ENCODE data around the gene TEX26. TPM values are rescaled to one million over a fixed set of nuclear protein-coding genes. Genes with fewer than 3 reads are reported as not detected.

TEX26 gene
- total RNA-seq, 2 experiments from 2014 or later: not detected

DNA sequence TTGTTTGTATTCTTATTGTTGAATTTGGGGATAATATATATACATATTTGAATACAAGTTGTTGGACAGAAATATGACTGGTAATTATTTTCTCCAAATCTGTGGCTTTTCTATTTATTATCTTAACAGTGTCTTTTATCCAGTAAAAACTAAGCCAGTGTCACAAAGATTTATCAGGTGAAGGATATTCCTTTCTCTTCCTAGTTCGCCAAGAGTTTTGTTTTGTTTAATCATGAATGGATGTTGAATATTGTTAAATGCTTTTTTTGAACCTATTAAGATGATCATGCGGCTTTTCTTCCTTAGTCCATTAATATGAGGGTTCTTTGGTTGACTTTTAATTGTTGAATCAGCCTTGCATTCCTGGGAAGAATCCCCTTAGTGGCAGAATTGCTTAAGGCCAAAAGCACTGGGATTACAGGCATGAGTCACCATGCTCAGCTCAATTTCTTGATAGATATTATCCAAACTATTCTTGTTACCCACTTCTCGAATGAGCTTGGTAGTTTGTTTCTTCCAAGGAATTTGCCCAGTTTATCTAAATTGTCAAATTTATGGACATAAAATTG, 53.3 kb downstream of the TEX26 start:
- DNase-seq (ENCODE audit: low spot score): no peak
- TF ChIP-seq, protein P1, sequence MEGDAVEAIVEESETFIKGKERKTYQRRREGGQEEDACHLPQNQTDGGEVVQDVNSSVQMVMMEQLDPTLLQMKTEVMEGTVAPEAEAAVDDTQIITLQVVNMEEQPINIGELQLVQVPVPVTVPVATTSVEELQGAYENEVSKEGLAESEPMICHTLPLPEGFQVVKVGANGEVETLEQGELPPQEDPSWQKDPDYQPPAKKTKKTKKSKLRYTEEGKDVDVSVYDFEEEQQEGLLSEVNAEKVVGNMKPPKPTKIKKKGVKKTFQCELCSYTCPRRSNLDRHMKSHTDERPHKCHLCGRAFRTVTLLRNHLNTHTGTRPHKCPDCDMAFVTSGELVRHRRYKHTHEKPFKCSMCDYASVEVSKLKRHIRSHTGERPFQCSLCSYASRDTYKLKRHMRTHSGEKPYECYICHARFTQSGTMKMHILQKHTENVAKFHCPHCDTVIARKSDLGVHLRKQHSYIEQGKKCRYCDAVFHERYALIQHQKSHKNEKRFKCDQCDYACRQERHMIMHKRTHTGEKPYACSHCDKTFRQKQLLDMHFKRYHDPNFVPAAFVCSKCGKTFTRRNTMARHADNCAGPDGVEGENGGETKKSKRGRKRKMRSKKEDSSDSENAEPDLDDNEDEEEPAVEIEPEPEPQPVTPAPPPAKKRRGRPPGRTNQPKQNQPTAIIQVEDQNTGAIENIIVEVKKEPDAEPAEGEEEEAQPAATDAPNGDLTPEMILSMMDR (conservative IDR thresholded peaks at IDR 0.05; ENCODE audit: low read length): no peak
- no peak for TF ChIP-seq EZH2phosphoT487 (IDR thresholded peaks at IDR 0.05; ENCODE audit: borderline replicate concordance, low read depth, low read length)
- H3K4me3 ChIP-seq (ENCODE audit: low read depth, low read length, poor library complexity, severe bottlenecking): no peak overlapping the region
- ChIA-PET POLR2A (interaction anchor here (1.2 kb wide), 1 partner anchor 11 kb away, joined by 4 read pairs; no protein-coding TSS in a partner anchor), CTCF (ENCODE audit: unreplicated experiment) (no interaction called here)
- no peaks in the 10 kb centered on the region for H3K9me2 ChIP-seq (ENCODE audit: insufficient read depth, low read length)
- no peaks in the 10 kb centered on the region for H4K20me1 ChIP-seq (ENCODE audit: insufficient read depth, low read length)
- no peak overlapping the region for H3K27ac ChIP-seq (ENCODE audit: low read depth, low read length, poor library complexity, severe bottlenecking)
- no TSS peak for BruUV-seq (replicated peaks)
- no peaks in the 10 kb centered on the region for H3K36me3 ChIP-seq (ENCODE audit: insufficient read depth, low read length)
- intact Hi-C loops (cut with micrococcal nuclease; ENCODE audit: unreplicated experiment): no loop called here
- no peaks in the 10 kb centered on the region for H3K4me1 ChIP-seq (ENCODE audit: insufficient read depth, low read length, poor library complexity, severe bottlenecking)
- no peaks in the 10 kb centered on the region for H3K9me3 ChIP-seq (ENCODE audit: low read length)
- H2AFZ ChIP-seq (ENCODE audit: low read length): no peak overlapping the region
- H3K4me2 ChIP-seq (ENCODE audit: low read length): no peak overlapping the region
- H3K79me2 ChIP-seq (ENCODE audit: insufficient read depth, low read depth, low read length): no peaks in the 10 kb centered on the region

DNA sequence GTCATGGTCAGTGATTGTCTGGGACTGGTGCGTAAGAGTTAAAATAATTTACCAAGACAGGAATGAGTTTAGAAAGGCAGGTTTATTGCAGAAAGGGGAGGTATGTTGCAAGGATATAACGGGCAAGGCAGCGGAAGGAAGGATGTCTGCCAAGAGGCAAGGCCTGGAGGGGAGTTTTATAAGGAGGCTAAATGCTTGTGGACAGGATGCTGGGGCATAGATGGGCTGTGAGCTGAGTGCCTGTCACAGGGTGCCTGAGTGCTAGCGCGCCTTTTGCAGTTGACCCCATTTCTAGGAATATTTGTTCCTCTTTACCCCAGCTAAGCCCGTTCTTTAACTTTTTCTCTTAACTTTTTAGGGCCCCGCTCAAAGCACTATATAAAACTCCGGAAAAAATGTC, 58.7 kb downstream of the TEX26 start:
- BruUV-seq (replicated peaks): no TSS peak
- TF ChIP-seq, protein P1 (conservative IDR thresholded peaks at IDR 0.05; ENCODE audit: low read length): no peak
- no peak for TF ChIP-seq EZH2phosphoT487 (IDR thresholded peaks at IDR 0.05; ENCODE audit: borderline replicate concordance, low read depth, low read length)
- no peak for DNase-seq (ENCODE audit: low spot score)

DNA sequence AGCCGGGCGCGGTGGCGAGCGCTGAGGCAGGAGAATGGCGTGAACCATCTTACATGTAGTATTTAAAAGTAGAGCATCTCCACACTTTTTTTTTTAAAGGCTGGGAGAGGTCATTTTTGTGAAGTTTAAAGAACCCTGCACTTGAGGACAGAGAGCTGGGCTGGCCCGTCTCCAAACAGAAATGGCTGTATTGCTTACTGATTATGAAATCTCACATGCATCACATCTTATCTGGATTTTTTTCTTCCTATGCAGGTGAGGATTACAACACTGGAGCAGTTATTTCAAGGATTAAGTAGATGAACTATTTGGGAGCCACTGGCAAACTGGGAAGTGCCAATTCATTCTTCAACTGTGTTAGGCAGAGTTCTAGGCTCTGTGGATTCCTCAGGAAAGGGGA, 59.5 kb downstream of the TEX26 start:
- CTCF ChIA-PET (ENCODE audit: unreplicated experiment): no interaction called here
- Histone ChIP-seq H4K20me1 (ENCODE audit: insufficient read depth, low read length) (no peaks in the 10 kb centered on the region), H3K36me3 (ENCODE audit: insufficient read depth, low read length) (no peaks in the 10 kb centered on the region), H3K4me3 (ENCODE audit: low read depth, low read length, poor library complexity, severe bottlenecking) (no peak overlapping the region), H3K79me2 (ENCODE audit: insufficient read depth, low read depth, low read length) (no peaks in the 10 kb centered on the region), H2AFZ (ENCODE audit: low read length) (no peak overlapping the region), H3K4me1 (ENCODE audit: insufficient read depth, low read length, poor library complexity, severe bottlenecking) (no peaks in the 10 kb centered on the region), H3K9me2 (ENCODE audit: insufficient read depth, low read length) (no peaks in the 10 kb centered on the region), H3K27ac (ENCODE audit: low read depth, low read length, poor library complexity, severe bottlenecking) (no peak overlapping the region), H3K4me2 (ENCODE audit: low read length) (no peak overlapping the region), H3K9me3 (ENCODE audit: low read length) (no peaks in the 10 kb centered on the region)
- TF ChIP-seq, protein P1 (conservative IDR thresholded peaks at IDR 0.05; ENCODE audit: low read length): no peak
- no peak for TF ChIP-seq EZH2phosphoT487 (IDR thresholded peaks at IDR 0.05; ENCODE audit: borderline replicate concordance, low read depth, low read length)
- no TSS peak for BruUV-seq (replicated peaks)
- intact Hi-C loops (cut with micrococcal nuclease; ENCODE audit: unreplicated experiment): no loop called here
- POLR2A ChIA-PET: no interaction called here
- DNase-seq (ENCODE audit: low spot score): no peak

More for the DNA sequence above, 58.7 kb downstream of the TEX26 start:
- intact Hi-C loops (cut with micrococcal nuclease; ENCODE audit: unreplicated experiment): no loop called here
- no peaks in the 10 kb centered on the region for H4K20me1 ChIP-seq (ENCODE audit: insufficient read depth, low read length)
- no peaks in the 10 kb centered on the region for H3K9me2 ChIP-seq (ENCODE audit: insufficient read depth, low read length)
- H3K36me3 ChIP-seq (ENCODE audit: insufficient read depth, low read length): no peaks in the 10 kb centered on the region
- H3K79me2 ChIP-seq (ENCODE audit: insufficient read depth, low read depth, low read length): no peaks in the 10 kb centered on the region
- ChIA-PET POLR2A (no interaction called here), CTCF (ENCODE audit: unreplicated experiment) (no interaction called here)
- no peak overlapping the region for H3K27ac ChIP-seq (ENCODE audit: low read depth, low read length, poor library complexity, severe bottlenecking)
- no peak overlapping the region for H2AFZ ChIP-seq (ENCODE audit: low read length)
- H3K4me3 ChIP-seq (ENCODE audit: low read depth, low read length, poor library complexity, severe bottlenecking): no peak overlapping the region
- H3K4me2 ChIP-seq (ENCODE audit: low read length): no peak overlapping the region
- no peaks in the 10 kb centered on the region for H3K4me1 ChIP-seq (ENCODE audit: insufficient read depth, low read length, poor library complexity, severe bottlenecking)
- H3K9me3 ChIP-seq (ENCODE audit: low read length): no peaks in the 10 kb centered on the region

All from OCI-LY7 (cell line).